GM18868 (cell line): ENCODE measurements around the gene CUL3.
A peak's percentile ranks its signal among the peaks of the same experiment; 100 is the strongest.
"Not testable (repeated sequence)": the region's sequence is repeated elsewhere in the genome, so short reads cannot be mapped to it uniquely, and the experiment has no call there.

ENCODE experiments used
- ATAC-seq: cut with Tn5 transposase; IDR thresholded peaks from one replicate; pipeline ENCODE4 v1.9.1; 2021; ENCODE audit warnings: mild to moderate bottlenecking, moderate library complexity; ENCODE audit not compliant: unreplicated experiment

The CUL3 gene

GRCh38 chr2:224585211-224586088, at the start of gene CUL3:
CUL3 (minus strand) TSS chr2:224585363; CDS start chr2:224585009, 354 bp downstream.
- ATAC-seq: peak; percentile 69

- no peak for ATAC-seq
Measured at GRCh38 chr2:224630659-224631550, 45.7 kb upstream of the CUL3 start.

- no peak for ATAC-seq
Measured at GRCh38 chr2:224628416-224628815, 43.3 kb upstream of the CUL3 start.

- no peak for ATAC-seq
Measured at GRCh38 chr2:224626735-224627134, 41.6 kb upstream of the CUL3 start.

GRCh38 chr2:224613543-224614286, 28.6 kb upstream of the CUL3 start:
- ATAC-seq: no peak

GRCh38 chr2:224612578-224612977, 27.4 kb upstream of the CUL3 start:
- ATAC-seq: no peak

GRCh38 chr2:224611938-224612337, 26.8 kb upstream of the CUL3 start:
- ATAC-seq: no peak

GRCh38 chr2:224608104-224608503, 22.9 kb upstream of the CUL3 start:
- ATAC-seq: no peak

GRCh38 chr2:224603746-224604500, 18.8 kb upstream of the CUL3 start:
- not testable (repeated sequence) for ATAC-seq

- not testable (repeated sequence) for ATAC-seq
Measured at GRCh38 chr2:224602778-224603375, 17.7 kb upstream of the CUL3 start.

GRCh38 chr2:224601923-224602322, 16.8 kb upstream of the CUL3 start:
- ATAC-seq: no peak

- no peak for ATAC-seq
Measured at GRCh38 chr2:224598678-224599077, 13.5 kb upstream of the CUL3 start.

GRCh38 chr2:224596289-224596688, 11.1 kb upstream of the CUL3 start:
- ATAC-seq: no peak

GRCh38 chr2:224595518-224595917, 10.4 kb upstream of the CUL3 start:
- ATAC-seq: no peak

- ATAC-seq: no peak
Measured at GRCh38 chr2:224594840-224595239, 9.7 kb upstream of the CUL3 start.

- no peak for ATAC-seq
Measured at GRCh38 chr2:224591220-224591619, 6.1 kb upstream of the CUL3 start.

GRCh38 chr2:224586127-224586695, 1.0 kb upstream of the CUL3 start:
- no peak for ATAC-seq

- peak; percentile 33 for ATAC-seq
Measured at GRCh38 chr2:224584785-224585210, 365 bp downstream of the CUL3 start.

GRCh38 chr2:224584111-224584784, 915 bp downstream of the CUL3 start:
- ATAC-seq: peak; percentile 2
